Neutrophil (primary cell): Measurements from ENCODE around the gene TSPAN15.

ENCODE experiments used
- H3K27ac ChIP-seq: fragments of 200-600 bp; sonication (generic); 2 replicates; pipeline ENCODE4 v1.5.1; 2016; ENCODE audit warnings: mild to moderate bottlenecking, moderate library complexity
- H3K27me3 ChIP-seq: fragments of 200-600 bp; sonication (generic); 2 replicates; pipeline ENCODE4 v1.6.0; 2016; ENCODE audit warnings: mild to moderate bottlenecking
- H3K36me3 ChIP-seq: fragments of 200-600 bp; sonication (generic); 2 replicates; pipeline ENCODE4 v1.5.1; 2017
- H3K4me1 ChIP-seq, 2 experiments: fragments of 200-600 bp in 1 of 2; sonication (generic) in 1 of 2; 1 replicate in 1 of 2; 2 replicates in 1 of 2; pipeline versions ENCODE4 v1.5.1 to v1.6.1; 2013 to 2016; ENCODE audit warnings: low read depth in 1 of 2, low read length in 1 of 2, mild to moderate bottlenecking in 1 of 2, moderate library complexity in 1 of 2; ENCODE audit not compliant: control insufficient read depth in 1 of 2, insufficient read depth in 1 of 2
- H3K4me3 ChIP-seq, 2 experiments: fragments of 200-600 bp in 1 of 2; sonication (generic) in 1 of 2; 1 replicate in 1 of 2; 2 replicates in 1 of 2; pipeline ENCODE4 v1.5.1; 2013 to 2016; ENCODE audit warnings: low read depth in 1 of 2, low read length in 1 of 2, mild to moderate bottlenecking in 1 of 2, moderate library complexity in 1 of 2
- H3K9me3 ChIP-seq: fragments of 200-600 bp; sonication (generic); 2 replicates; pipeline ENCODE4 v1.5.1; 2016
- TF ChIP-seq, protein P1 (sequence below): fragments of 200-600 bp; sonication (generic); IDR thresholded peaks from 2 replicates; pipeline ENCODE4 v1.5.1; 2016; ENCODE audit warnings: antibody characterized with exemption

The TSPAN15 gene

DNA sequence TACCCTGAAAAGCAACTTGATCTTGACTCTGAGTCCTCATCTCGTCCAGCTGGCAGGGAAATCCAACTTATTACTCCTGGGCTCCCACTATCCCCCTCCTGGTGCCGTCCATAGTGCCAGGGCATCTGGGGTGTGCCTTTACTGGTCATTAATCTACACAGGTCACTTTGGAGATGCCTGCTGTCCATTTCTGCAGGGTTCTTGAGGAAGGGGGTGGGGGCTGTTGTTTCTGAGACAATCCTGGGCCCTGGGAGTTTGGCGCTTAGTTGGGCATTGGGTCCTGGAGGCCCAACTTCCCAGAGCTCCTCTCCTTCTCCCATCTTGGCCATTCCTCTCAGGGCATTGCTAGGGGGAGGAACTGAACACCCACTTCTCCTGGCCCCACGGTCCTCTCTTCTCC, 28.6 kb upstream of the TSPAN15 start:
- Histone ChIP-seq H3K27ac (no peak overlapping the region), H3K4me3 (no peak overlapping the region), H3K27me3 (no peaks in the 10 kb centered on the region), H3K36me3 (no peaks in the 10 kb centered on the region), H3K4me1 (peaks cover 6 to 29% of the 10 kb centered on the region in 2 experiments), H3K9me3 (no peaks in the 10 kb centered on the region)
- TF ChIP-seq, protein P1, sequence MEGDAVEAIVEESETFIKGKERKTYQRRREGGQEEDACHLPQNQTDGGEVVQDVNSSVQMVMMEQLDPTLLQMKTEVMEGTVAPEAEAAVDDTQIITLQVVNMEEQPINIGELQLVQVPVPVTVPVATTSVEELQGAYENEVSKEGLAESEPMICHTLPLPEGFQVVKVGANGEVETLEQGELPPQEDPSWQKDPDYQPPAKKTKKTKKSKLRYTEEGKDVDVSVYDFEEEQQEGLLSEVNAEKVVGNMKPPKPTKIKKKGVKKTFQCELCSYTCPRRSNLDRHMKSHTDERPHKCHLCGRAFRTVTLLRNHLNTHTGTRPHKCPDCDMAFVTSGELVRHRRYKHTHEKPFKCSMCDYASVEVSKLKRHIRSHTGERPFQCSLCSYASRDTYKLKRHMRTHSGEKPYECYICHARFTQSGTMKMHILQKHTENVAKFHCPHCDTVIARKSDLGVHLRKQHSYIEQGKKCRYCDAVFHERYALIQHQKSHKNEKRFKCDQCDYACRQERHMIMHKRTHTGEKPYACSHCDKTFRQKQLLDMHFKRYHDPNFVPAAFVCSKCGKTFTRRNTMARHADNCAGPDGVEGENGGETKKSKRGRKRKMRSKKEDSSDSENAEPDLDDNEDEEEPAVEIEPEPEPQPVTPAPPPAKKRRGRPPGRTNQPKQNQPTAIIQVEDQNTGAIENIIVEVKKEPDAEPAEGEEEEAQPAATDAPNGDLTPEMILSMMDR: no peak

DNA sequence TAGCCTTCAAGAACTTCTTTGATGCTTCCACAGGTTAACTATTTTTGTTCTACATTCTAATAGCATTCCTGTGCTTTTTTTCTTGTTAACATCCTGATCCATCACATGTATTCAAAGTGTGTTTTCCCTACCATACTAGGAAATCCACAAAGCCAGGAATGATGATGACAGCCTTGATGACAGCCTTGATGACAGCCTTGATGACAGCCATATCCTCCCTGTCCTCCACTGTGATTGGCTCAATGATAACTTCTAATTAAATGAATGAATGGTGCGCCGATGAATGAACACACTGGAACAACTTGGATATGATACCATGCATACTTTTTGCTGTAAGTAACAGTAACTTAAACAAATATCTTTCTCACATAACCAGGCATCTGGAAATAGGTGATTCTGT, 26.2 kb upstream of the TSPAN15 start:
- TF ChIP-seq, protein P1: no peak
- Histone ChIP-seq H3K9me3 (no peaks in the 10 kb centered on the region), H3K27ac (no peak overlapping the region), H3K27me3 (no peaks in the 10 kb centered on the region), H3K36me3 (no peaks in the 10 kb centered on the region), H3K4me3 (no peak overlapping the region), H3K4me1 (peaks cover 6 to 29% of the 10 kb centered on the region in 2 experiments)

DNA sequence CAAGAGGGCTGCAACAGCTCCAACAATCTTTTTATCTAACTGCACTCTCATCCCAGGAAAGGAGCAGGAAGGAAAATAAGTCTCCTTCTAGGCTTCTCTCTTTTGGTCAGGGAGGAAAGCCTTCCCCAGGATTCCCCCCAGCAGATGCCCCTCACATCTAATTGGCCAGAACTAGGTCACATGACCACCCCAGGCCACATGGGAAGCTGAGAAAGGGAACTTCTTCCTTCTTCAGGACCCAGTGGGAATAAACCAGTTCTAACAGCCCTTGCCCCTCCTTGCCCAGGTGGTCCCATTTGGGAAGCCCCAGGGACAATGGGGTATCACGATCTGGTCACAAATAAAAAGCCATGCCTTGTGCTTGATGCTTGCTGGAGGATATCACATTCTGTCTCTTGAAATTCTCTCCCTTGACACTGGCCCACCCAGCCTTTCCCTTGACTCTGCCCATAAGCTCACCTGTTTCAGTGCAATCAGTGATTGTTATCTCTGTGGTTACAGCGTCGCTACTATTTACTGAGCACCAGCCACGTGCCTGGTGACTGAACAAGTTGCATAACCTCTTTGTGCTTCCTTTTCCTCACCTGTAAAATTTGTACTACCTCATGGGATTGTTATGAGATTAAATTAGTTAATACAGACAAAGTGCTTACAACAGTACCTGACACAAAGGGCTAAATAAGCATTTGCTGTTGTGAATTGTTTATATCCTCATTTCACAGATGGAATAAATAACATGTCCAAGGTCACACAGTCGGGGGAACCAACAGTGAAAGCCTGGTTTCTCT, 25.6 kb upstream of the TSPAN15 start:
- no peak overlapping the region for H3K27ac ChIP-seq
- no peaks in the 10 kb centered on the region for H3K27me3 ChIP-seq
- no peaks in the 10 kb centered on the region for H3K36me3 ChIP-seq
- H3K4me3 ChIP-seq: no peak overlapping the region
- peaks cover 6 to 29% of the 10 kb centered on the region in 2 experiments for H3K4me1 ChIP-seq
- TF ChIP-seq, protein P1: no peak
- no peaks in the 10 kb centered on the region for H3K9me3 ChIP-seq

DNA sequence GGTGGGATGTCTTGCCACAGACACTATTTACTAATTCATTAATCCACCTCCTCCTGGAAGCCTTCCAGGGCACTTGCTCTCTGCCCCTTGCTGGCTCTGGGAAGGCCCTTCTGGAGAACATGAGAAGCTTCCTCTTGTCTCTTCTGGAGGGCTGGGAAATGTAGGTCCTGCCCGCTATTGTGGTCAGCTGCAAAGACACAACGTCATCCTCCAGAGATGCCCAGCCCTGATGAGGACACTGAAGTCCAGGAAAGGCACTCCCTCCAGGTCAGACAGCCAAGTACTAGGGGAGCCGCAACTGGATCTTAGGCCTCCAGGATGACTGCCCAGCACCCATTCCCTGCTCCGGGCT, 24.9 kb upstream of the TSPAN15 start:
- Histone ChIP-seq H3K9me3 (no peaks in the 10 kb centered on the region), H3K4me1 (peaks cover 6 to 29% of the 10 kb centered on the region in 2 experiments), H3K27ac (no peak overlapping the region), H3K27me3 (no peaks in the 10 kb centered on the region), H3K36me3 (no peaks in the 10 kb centered on the region), H3K4me3 (no peak overlapping the region)
- TF ChIP-seq, protein P1: no peak

DNA sequence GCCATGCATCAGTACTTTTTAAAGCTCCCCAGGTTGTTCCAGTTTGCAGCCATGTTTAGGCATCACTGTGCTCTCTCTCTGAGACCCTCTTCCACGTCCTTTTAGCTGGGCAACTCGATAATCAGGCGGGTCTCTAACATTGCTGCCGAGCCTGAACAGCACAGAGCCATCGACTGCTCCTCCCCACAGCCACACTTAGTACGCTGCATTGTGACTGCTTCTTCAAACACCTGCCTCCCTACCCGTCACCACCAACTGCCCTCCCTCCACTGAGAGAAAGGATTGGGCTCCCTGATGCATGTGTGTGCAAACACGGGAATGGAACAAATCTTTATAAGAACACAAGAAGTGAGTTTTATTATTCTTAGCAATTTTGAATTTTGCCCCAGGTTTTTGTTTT, 23.1 kb upstream of the TSPAN15 start:
- H3K4me3 ChIP-seq: no peak overlapping the region
- no peaks in the 10 kb centered on the region for H3K9me3 ChIP-seq
- TF ChIP-seq, protein P1: no peak
- no peak overlapping the region for H3K27ac ChIP-seq
- peaks cover 6 to 18% of the 10 kb centered on the region in 2 experiments for H3K4me1 ChIP-seq
- H3K36me3 ChIP-seq: no peaks in the 10 kb centered on the region
- no peaks in the 10 kb centered on the region for H3K27me3 ChIP-seq
